HFFc6 (cell line): ENCODE data around the gene SUSD1. TPM values are rescaled to one million over a fixed set of nuclear protein-coding genes. Genes with fewer than 3 reads are reported as not detected.
A peak's percentile ranks its signal among the peaks of the same experiment; 100 is the strongest.

ENCODE experiments used
- DNase-seq: peaks from one replicate; pipeline ENCODE4 v3.0.0-alpha.2; 2018
- H3K27ac Mint-ChIP-seq: 2 replicates; pipeline ENCODE4 v1.8.0; 2020; ENCODE audit warnings: mild to moderate bottlenecking, mixed read lengths
- H3K27me3 Mint-ChIP-seq: 2 replicates; pipeline ENCODE4 v1.8.0; 2021; ENCODE audit warnings: mild to moderate bottlenecking, moderate library complexity, mixed read lengths; ENCODE audit not compliant: insufficient read depth
- H3K36me3 Mint-ChIP-seq: 2 replicates; pipeline ENCODE4 v1.8.0; 2021; ENCODE audit warnings: low read depth, mixed read lengths
- H3K4me1 Mint-ChIP-seq: 2 replicates; pipeline ENCODE4 v1.8.0; 2020; ENCODE audit warnings: low read depth, mixed read lengths
- H3K4me3 Mint-ChIP-seq: 2 replicates; pipeline ENCODE4 v1.8.0; 2020; ENCODE audit warnings: mild to moderate bottlenecking, moderate library complexity, mixed read lengths
- H3K9me3 Mint-ChIP-seq: 2 replicates; pipeline ENCODE4 v1.8.0; 2020; ENCODE audit warnings: mild to moderate bottlenecking, mixed read lengths
- total RNA-seq, 6 experiments: library from RNA; stranded (reverse); fragmentation: NEBNext Ultra II Directional; extraction: Animal tissue kit (Norgen Biotek cat#: 25700); gene quantifications; 2 replicates in 1 of 6; 3 replicates in 5 of 6; pipeline ENCODE4 v1.2.3, GENCODE V29; 2021
- TF ChIP-seq, protein P1 (sequence below): fragments of 200-600 bp; sonication (generic); IDR thresholded peaks from 2 replicates; pipeline ENCODE4 v1.5.0; 2021; ENCODE audit warnings: antibody characterized with exemption, mild to moderate bottlenecking

SUSD1 gene
- total RNA-seq, 6 experiments from 2014 or later, result 3.5 to 9.4 (median 8.2) TPM

DNA sequence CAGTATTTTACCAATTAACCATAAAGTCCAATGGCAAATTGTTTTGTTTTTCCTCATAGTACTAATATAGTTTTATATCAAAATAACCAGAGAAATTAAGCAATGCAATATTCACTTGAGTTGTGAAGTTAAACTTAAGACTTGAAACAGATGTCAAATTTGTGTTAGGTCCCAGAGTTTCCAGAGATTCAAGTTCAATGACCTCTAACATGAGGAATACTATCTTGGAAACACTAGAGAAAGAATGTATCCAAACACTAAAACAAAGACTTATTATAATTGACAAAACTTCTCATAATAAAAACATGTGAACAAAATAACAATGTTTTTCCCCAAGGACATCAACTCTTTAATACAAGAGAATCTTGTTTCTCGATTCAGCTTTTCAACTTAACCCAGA, 18.0 kb downstream of the SUSD1 start:
- DNase-seq, result no peak
- Mint-ChIP-seq H3K27ac (no peak overlapping the region), H3K9me3 (no peaks in the 10 kb centered on the region), H3K4me3 (no peak overlapping the region), H3K4me1 (no peaks in the 10 kb centered on the region), H3K27me3 (peaks cover 3% of the 10 kb centered on the region; the same call in 1 of the 2 replicates), H3K36me3 (no peaks in the 10 kb centered on the region)
- TF ChIP-seq, protein P1, sequence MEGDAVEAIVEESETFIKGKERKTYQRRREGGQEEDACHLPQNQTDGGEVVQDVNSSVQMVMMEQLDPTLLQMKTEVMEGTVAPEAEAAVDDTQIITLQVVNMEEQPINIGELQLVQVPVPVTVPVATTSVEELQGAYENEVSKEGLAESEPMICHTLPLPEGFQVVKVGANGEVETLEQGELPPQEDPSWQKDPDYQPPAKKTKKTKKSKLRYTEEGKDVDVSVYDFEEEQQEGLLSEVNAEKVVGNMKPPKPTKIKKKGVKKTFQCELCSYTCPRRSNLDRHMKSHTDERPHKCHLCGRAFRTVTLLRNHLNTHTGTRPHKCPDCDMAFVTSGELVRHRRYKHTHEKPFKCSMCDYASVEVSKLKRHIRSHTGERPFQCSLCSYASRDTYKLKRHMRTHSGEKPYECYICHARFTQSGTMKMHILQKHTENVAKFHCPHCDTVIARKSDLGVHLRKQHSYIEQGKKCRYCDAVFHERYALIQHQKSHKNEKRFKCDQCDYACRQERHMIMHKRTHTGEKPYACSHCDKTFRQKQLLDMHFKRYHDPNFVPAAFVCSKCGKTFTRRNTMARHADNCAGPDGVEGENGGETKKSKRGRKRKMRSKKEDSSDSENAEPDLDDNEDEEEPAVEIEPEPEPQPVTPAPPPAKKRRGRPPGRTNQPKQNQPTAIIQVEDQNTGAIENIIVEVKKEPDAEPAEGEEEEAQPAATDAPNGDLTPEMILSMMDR, result no peak

GRCh38 chr9:112149211-112149610, 25.9 kb downstream of the SUSD1 start:
- peaks cover 19% of the 10 kb centered on the region for H3K4me1 Mint-ChIP-seq
- H3K9me3 Mint-ChIP-seq, result no peaks in the 10 kb centered on the region
- no peaks in the 10 kb centered on the region for H3K36me3 Mint-ChIP-seq
- no peak for DNase-seq
- H3K4me3 Mint-ChIP-seq, result no peak overlapping the region
- no peaks in the 10 kb centered on the region for H3K27me3 Mint-ChIP-seq
- no peak overlapping the region for H3K27ac Mint-ChIP-seq
- TF ChIP-seq, protein P1, result no peak

DNA sequence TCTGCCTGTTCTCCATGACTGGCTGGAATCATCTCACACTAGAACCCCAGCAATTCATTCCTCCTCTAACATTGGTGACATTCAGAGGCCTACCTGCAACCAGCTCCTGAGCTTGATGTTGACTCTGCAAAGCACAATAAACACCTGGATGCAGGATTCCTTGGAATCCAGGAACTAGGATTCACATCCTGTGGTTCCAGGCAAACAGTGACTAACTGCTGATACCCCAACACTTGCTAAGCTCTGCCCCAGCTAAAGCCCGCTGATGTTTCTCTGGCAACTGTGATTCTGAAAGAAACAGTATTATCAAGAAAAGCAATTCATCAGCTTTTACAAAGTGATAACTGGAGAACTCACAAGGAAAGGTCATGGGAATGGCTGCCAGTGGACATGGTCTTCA, 29.2 kb downstream of the SUSD1 start:
- TF ChIP-seq, protein P1, result no peak
- no peak for DNase-seq
- Mint-ChIP-seq H3K4me3 (no peak overlapping the region), H3K27me3 (peaks cover 2% of the 10 kb centered on the region; the same call in 1 of the 2 replicates), H3K36me3 (no peaks in the 10 kb centered on the region), H3K4me1 (peaks cover 19% of the 10 kb centered on the region), H3K9me3 (no peaks in the 10 kb centered on the region), H3K27ac (peak overlapping the region; percentile 34)

- Mint-ChIP-seq H3K27ac (no peak overlapping the region), H3K4me1 (peaks cover 19% of the 10 kb centered on the region), H3K4me3 (no peak overlapping the region), H3K27me3 (peaks cover 2% of the 10 kb centered on the region; the same call in 1 of the 2 replicates), H3K9me3 (no peaks in the 10 kb centered on the region), H3K36me3 (no peaks in the 10 kb centered on the region)
- DNase-seq, result no peak
- TF ChIP-seq, protein P1, result no peak
Measured at GRCh38 chr9:112144807-112145206, 30.3 kb downstream of the SUSD1 start.

DNA sequence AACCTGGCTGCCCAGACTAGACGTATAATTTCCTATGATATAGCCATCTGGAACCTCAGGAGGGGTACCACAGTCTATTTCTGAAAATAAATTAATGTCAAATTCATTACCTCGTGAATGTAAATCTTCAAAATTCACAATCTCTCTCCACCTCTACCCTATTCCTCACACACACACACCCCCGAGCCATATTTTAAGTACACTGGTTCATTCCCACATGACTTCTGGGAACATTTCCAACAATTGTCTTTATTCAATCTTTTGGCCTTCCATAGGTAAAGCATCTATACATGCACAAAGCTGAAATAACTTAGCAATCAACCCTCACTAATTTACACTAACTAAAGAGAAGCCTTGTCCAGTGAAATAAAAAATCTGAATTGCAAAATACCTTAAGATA, 32.7 kb downstream of the SUSD1 start:
- DNase-seq, result no peak
- Mint-ChIP-seq H3K9me3 (no peaks in the 10 kb centered on the region), H3K27me3 (peaks cover 2% of the 10 kb centered on the region; the same call in 1 of the 2 replicates), H3K36me3 (no peaks in the 10 kb centered on the region), H3K4me1 (peaks cover 19% of the 10 kb centered on the region), H3K27ac (no peak overlapping the region), H3K4me3 (no peak overlapping the region)
- TF ChIP-seq, protein P1, result no peak

DNA sequence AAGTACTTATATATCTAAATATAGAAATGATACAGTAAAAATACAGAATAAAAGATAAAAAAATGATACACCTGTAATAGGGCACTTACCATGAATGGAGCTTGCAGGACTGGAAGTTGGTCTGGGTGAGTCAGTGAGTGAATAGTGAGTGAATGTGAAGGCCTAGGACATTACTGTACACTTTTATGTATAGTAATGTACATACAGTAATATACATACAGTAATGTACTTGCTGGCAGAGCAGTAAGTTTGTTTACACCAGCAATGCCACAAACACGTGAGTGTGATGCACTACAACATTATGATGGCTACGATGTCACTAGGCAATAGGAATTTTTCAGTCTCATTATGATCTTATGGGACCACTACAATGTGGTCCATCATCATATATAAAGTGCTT, 34.2 kb downstream of the SUSD1 start:
- DNase-seq, result no peak
- Mint-ChIP-seq H3K36me3 (no peaks in the 10 kb centered on the region), H3K27me3 (peaks cover 2% of the 10 kb centered on the region), H3K27ac (no peak overlapping the region), H3K4me3 (no peak overlapping the region), H3K4me1 (peaks cover 6% of the 10 kb centered on the region), H3K9me3 (no peaks in the 10 kb centered on the region)
- TF ChIP-seq, protein P1, result no peak
